IMR-90 (cell line): ENCODE results near the gene RPL27A. TPM values are rescaled to one million over a fixed set of nuclear protein-coding genes. Genes with fewer than 3 reads are reported as not detected.

Experiments
- ATAC-seq: fragments of 200-7000 bp; cut with Tn5 transposase; 2 replicates; pipeline ENCODE4 v1.9.1; 2020; ENCODE audit warnings: low read depth, mild to moderate bottlenecking, moderate library complexity
- BruUV-seq: library from RNA; stranded (reverse); fragments of 400-500 nt; replicated peaks from 2 replicates; lab custom pipeline; 2021; lab: Mats Ljungman, UMichigan
- CTCF ChIA-PET: fragments of 300-600 bp; formaldehyde crosslinking; extraction: SDS; loops from one replicate; lab custom pipeline; 2021; ENCODE audit warnings: antibody characterized with exemption; lab: Yijun Ruan, JAX
- POLR2A ChIA-PET: fragments of 300-600 bp; sonication (Branson Sonifier 250); formaldehyde crosslinking; loops from one replicate; lab custom pipeline; 2022; ENCODE audit warnings: antibody characterized with exemption; ENCODE audit not compliant: unreplicated experiment; lab: Charles Lee
- DNase-seq: peaks from one replicate; pipeline ENCODE4 v3.0.0; 2013
- H2AFZ ChIP-seq: replicated peaks from 2 replicates; pipeline ENCODE3; 2013; ENCODE audit warnings: low read length, mild to moderate bottlenecking; ENCODE audit not compliant: poor library complexity
- H2AK5ac ChIP-seq: 2 replicates; pipeline ENCODE4 v1.6.1; 2013; ENCODE audit warnings: low read depth, low read length, inconsistent platforms
- H2AK9ac ChIP-seq: replicated peaks from 2 replicates; pipeline ENCODE3; 2013; ENCODE audit warnings: mild to moderate bottlenecking, low read depth, low read length, moderate library complexity; ENCODE audit not compliant: poor library complexity
- H2BK120ac ChIP-seq: 2 replicates; pipeline ENCODE4 v1.6.1; 2013; ENCODE audit warnings: low read depth, low read length, inconsistent platforms
- H2BK15ac ChIP-seq: 3 replicates; pipeline ENCODE4 v1.6.1; 2013; ENCODE audit warnings: low read depth, low read length, inconsistent platforms
- H2BK20ac ChIP-seq: 2 replicates; pipeline ENCODE4 v1.6.1; 2013; ENCODE audit warnings: low read depth, mild to moderate bottlenecking, inconsistent platforms, low read length, moderate library complexity
- H2BK5ac ChIP-seq: 2 replicates; pipeline ENCODE4 v1.6.1; 2013; ENCODE audit warnings: mild to moderate bottlenecking, low read depth, low read length, inconsistent platforms; ENCODE audit not compliant: poor library complexity, severe bottlenecking
- H3K14ac ChIP-seq: replicated peaks from 2 replicates; pipeline ENCODE4 v1.6.1; 2013; ENCODE audit warnings: low read depth, low read length, inconsistent platforms
- H3K18ac ChIP-seq: 2 replicates; pipeline ENCODE4 v1.6.1; 2013; ENCODE audit warnings: low read depth, low read length, control low read depth
- H3K23ac ChIP-seq: 2 replicates; pipeline ENCODE4 v1.6.1; 2013; ENCODE audit warnings: low read depth, low read length, inconsistent platforms
- H3K27ac ChIP-seq: 2 replicates; pipeline ENCODE4 v1.5.1; 2013; ENCODE audit warnings: mild to moderate bottlenecking, control low read depth, low read length; ENCODE audit not compliant: insufficient read depth
- H3K27me3 ChIP-seq: 2 replicates; pipeline ENCODE4 v1.6.1; 2013; ENCODE audit warnings: low read length; ENCODE audit not compliant: control insufficient read depth, insufficient read depth
- H3K36me3 ChIP-seq: 2 replicates; pipeline ENCODE4 v1.6.1; 2013; ENCODE audit warnings: low read length, mixed read lengths; ENCODE audit not compliant: control insufficient read depth, insufficient read depth
- H3K4ac ChIP-seq: 2 replicates; pipeline ENCODE4 v1.6.1; 2013; ENCODE audit warnings: low read depth, low read length, inconsistent platforms
- H3K4me1 ChIP-seq: 2 replicates; pipeline ENCODE4 v1.6.1; 2013; ENCODE audit warnings: low read length, mixed read lengths; ENCODE audit not compliant: control insufficient read depth, insufficient read depth
- H3K4me2 ChIP-seq: 2 replicates; pipeline ENCODE4 v1.6.1; 2013; ENCODE audit warnings: low read depth, mild to moderate bottlenecking, control low read depth, low read length, moderate library complexity
- H3K4me3 ChIP-seq: 2 replicates; pipeline ENCODE4 v1.5.1; 2013; ENCODE audit warnings: low read depth, mild to moderate bottlenecking, control low read depth, low read length, moderate library complexity; ENCODE audit not compliant: insufficient read depth
- H3K56ac ChIP-seq: 2 replicates; pipeline ENCODE4 v1.6.1; 2013; ENCODE audit warnings: low read length, inconsistent platforms; ENCODE audit not compliant: insufficient read depth; ENCODE audit errors: extremely low read depth
- H3K79me1 ChIP-seq, 2 experiments: 2 replicates each; pipeline ENCODE4 v1.6.1; 2013; ENCODE audit warnings: low read length in 2 of 2, inconsistent platforms in 1 of 2, low read depth in 1 of 2
- H3K9ac ChIP-seq: 2 replicates; pipeline ENCODE4 v1.6.1; 2013; ENCODE audit warnings: low read depth, low read length, control low read depth
- H3K9me1 ChIP-seq: 2 replicates; pipeline ENCODE4 v1.6.1; 2013; ENCODE audit warnings: low read length, inconsistent platforms; ENCODE audit not compliant: insufficient read depth
- H3K9me3 ChIP-seq: 2 replicates; pipeline ENCODE4 v1.6.1; 2013; ENCODE audit warnings: low read length; ENCODE audit not compliant: control insufficient read depth, insufficient read depth
- H4K20me1 ChIP-seq: 2 replicates; pipeline ENCODE4 v1.6.1; 2013; ENCODE audit warnings: low read length, inconsistent platforms; ENCODE audit not compliant: insufficient read depth
- H4K5ac ChIP-seq: 2 replicates; pipeline ENCODE4 v1.6.1; 2013; ENCODE audit warnings: mild to moderate bottlenecking, low read depth, low read length, control low read depth
- H4K8ac ChIP-seq, 2 experiments: 2 replicates each; pipeline ENCODE4 v1.6.1; 2013; ENCODE audit warnings: low read depth in 2 of 2, low read length in 2 of 2, control low read depth in 1 of 2, inconsistent platforms in 1 of 2
- H4K91ac ChIP-seq: 2 replicates; pipeline ENCODE4 v1.6.1; 2013; ENCODE audit warnings: low read depth, low read length, inconsistent platforms; ENCODE audit not compliant: insufficient read depth
- FOS ChIP-seq: fragments of 150-350 bp; IDR thresholded peaks from 2 replicates; pipeline ENCODE4 v1.6.1; 2016; ENCODE audit warnings: low read depth, low read length
- MXI1 ChIP-seq: IDR thresholded peaks from 2 replicates; pipeline ENCODE4 v1.6.1; 2012; ENCODE audit warnings: low read depth, mild to moderate bottlenecking, low read length, moderate library complexity, borderline replicate concordance
- POLR2A ChIP-seq: IDR thresholded peaks from 2 replicates; pipeline ENCODE4 v1.6.1; 2012; ENCODE audit warnings: mild to moderate bottlenecking, low read depth, low read length
- RCOR1 ChIP-seq: IDR thresholded peaks from 2 replicates; pipeline ENCODE4 v1.6.1; 2012; ENCODE audit warnings: mild to moderate bottlenecking, low read length, improper control_type of control experiment; ENCODE audit not compliant: insufficient replicate concordance
- SMC3 ChIP-seq: fragments of 150-350 bp; IDR thresholded peaks from 2 replicates; pipeline ENCODE4 v1.6.1; 2016; ENCODE audit warnings: low read depth, mild to moderate bottlenecking, antibody characterized with exemption, low read length, moderate library complexity
- WGBS, 2 experiments: methylation state at CpG; one replicate each; pipeline versions ENCODE4 v1.1.5 to v1.1.7; 2013; ENCODE audit warnings: missing lambda C conversion rate in 2 of 2; ENCODE audit not compliant: insufficient read length in 1 of 2; ENCODE audit errors: extremely low coverage in 2 of 2; 5-methylcytosine and 5-hydroxymethylcytosine counted together
- dilution Hi-C: fragments of 300-500 bp; cut with HindIII; formaldehyde crosslinking; loops from one replicate; pipeline ENCODE4 v1.14.3; 2018; ENCODE audit warnings: low sequenced_read_pairs; ENCODE audit not compliant: unreplicated experiment
- in situ Hi-C: fragments of 300-500 bp; cut with MboI; formaldehyde crosslinking; loops from 3 replicates; pipeline ENCODE4 v1.14.3; 2019; ENCODE audit warnings: low sequenced_read_pairs, inconsistent platforms, mixed read lengths
- intact Hi-C: fragments of 100-400 bp; cut with micrococcal nuclease; formaldehyde crosslinking; loops from 2 replicates; pipeline ENCODE4 v1.10.0; 2022
- polyA plus RNA-seq, 3 experiments: library from polyadenylated mRNA; depleted of rRNA; stranded (reverse); fragments of >200 nt; gene quantifications; 2 replicates each; pipeline ENCODE4 v1.2.3, GENCODE V29; 2012; ENCODE audit warnings: low replicate concordance in 1 of 3
- total RNA-seq: library from RNA; depleted of rRNA; stranded (reverse); fragments of >200 nt; gene quantifications from 2 replicates; pipeline ENCODE4 v1.2.3, GENCODE V29; 2012
- TF ChIP-seq, protein P1 (sequence below): fragments of 150-350 bp; IDR thresholded peaks from 2 replicates; pipeline ENCODE4 v1.6.1; 2016; ENCODE audit warnings: low read depth, mild to moderate bottlenecking, low read length, moderate library complexity, borderline replicate concordance
- TF ChIP-seq, protein P2 (sequence below): fragments of 150-350 bp; IDR thresholded peaks from 2 replicates; pipeline ENCODE4 v1.6.1; 2017; ENCODE audit warnings: mild to moderate bottlenecking, antibody characterized with exemption, low read length, low read depth

RPL27A gene
- total and polyA plus RNA-seq, 2 of the 4 experiments (the other 2 are of a cell fraction), result 786 to 849 TPM

- no TSS peak for BruUV-seq
- Histone ChIP-seq H2AK5ac (no peak overlapping the region), H3K18ac (no peak overlapping the region), H3K4me2 (no peak overlapping the region), H3K14ac (no peak overlapping the region), H3K4me3 (no peak overlapping the region), H4K20me1 (no peaks in the 10 kb centered on the region), H3K4ac (no peak overlapping the region), H2AK9ac (no peak overlapping the region), H2BK5ac (no peak overlapping the region), H2AFZ (no peak overlapping the region), H3K9me1 (peaks cover 9% of the 10 kb centered on the region; the same call in 1 of the 2 replicates), H3K36me3 (peaks cover 85% of the 10 kb centered on the region), H4K8ac (no peak overlapping the region), H3K9me3 (no peaks in the 10 kb centered on the region), H3K79me1 (peaks cover 20 to 74% of the 10 kb centered on the region in 2 experiments), H3K4me1 (peaks cover 10% of the 10 kb centered on the region), H3K9ac (no peak overlapping the region), H4K91ac (no peak overlapping the region), H3K56ac (no peak overlapping the region), H3K27ac (no peak overlapping the region), H4K5ac (no peak overlapping the region), H2BK120ac (no peak overlapping the region), H2BK15ac (no peak overlapping the region), H2BK20ac (no peak overlapping the region), H3K23ac (no peak overlapping the region), H3K27me3 (no peaks in the 10 kb centered on the region)
- no peak for TF ChIP-seq MXI1
- TF ChIP-seq, protein P1, sequence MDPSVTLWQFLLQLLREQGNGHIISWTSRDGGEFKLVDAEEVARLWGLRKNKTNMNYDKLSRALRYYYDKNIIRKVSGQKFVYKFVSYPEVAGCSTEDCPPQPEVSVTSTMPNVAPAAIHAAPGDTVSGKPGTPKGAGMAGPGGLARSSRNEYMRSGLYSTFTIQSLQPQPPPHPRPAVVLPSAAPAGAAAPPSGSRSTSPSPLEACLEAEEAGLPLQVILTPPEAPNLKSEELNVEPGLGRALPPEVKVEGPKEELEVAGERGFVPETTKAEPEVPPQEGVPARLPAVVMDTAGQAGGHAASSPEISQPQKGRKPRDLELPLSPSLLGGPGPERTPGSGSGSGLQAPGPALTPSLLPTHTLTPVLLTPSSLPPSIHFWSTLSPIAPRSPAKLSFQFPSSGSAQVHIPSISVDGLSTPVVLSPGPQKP, result no peak
- TF ChIP-seq, protein P2, sequence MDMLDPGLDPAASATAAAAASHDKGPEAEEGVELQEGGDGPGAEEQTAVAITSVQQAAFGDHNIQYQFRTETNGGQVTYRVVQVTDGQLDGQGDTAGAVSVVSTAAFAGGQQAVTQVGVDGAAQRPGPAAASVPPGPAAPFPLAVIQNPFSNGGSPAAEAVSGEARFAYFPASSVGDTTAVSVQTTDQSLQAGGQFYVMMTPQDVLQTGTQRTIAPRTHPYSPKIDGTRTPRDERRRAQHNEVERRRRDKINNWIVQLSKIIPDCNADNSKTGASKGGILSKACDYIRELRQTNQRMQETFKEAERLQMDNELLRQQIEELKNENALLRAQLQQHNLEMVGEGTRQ, result no peak
- no peak for TF ChIP-seq RCOR1
- TF ChIP-seq SMC3, result no peak
- no peak for TF ChIP-seq FOS
- TF ChIP-seq POLR2A, result no peak
- intact Hi-C loops (no loop called here), dilution Hi-C loops (no loop called here), in situ Hi-C loops (no loop called here)
- ATAC-seq (no peak), DNase-seq (no peak)
- ChIA-PET POLR2A (no interaction called here), CTCF (no interaction called here)
- WGBS, 2 experiments, result 94% methylated on average over 4 of the region's 14 CpGs; no CpG with 5 or more reads in 1 of the 2 experiments
Observed at GRCh38 chr11:8702598-8702915, 20.0 kb downstream of the RPL27A start.
